WTC11 (cell line): ENCODE results near the gene ZNF205. TPM values are rescaled to one million over a fixed set of nuclear protein-coding genes. Genes with fewer than 3 reads are reported as not detected.
A peak's percentile ranks its signal among the peaks of the same experiment; 100 is the strongest.

Experiments
- ATAC-seq: fragments of 200-7000 bp; cut with Tn5 transposase; 2 replicates; pipeline ENCODE4 v1.10.0; 2021; ENCODE audit warnings: mild to moderate bottlenecking, moderate library complexity
- CTCF ChIA-PET: fragments of 300-600 bp; sonication (Branson Sonifier 250); formaldehyde crosslinking; loops from one replicate; lab custom pipeline; 2021; ENCODE audit warnings: antibody characterized with exemption; lab: Charles Lee
- POLR2A ChIA-PET: fragments of 350-600 bp; sonication (Branson Sonifier 250); formaldehyde crosslinking; loops from one replicate; lab custom pipeline; 2021; ENCODE audit warnings: antibody characterized with exemption; lab: Charles Lee
- DNase-seq: peaks from one replicate; pipeline ENCODE4 v3.0.0; 2021; ENCODE audit warnings: low spot score
- H3K27ac Mint-ChIP-seq: 2 replicates; pipeline ENCODE4 v1.8.0; 2021; ENCODE audit warnings: mixed read lengths
- H3K27me3 Mint-ChIP-seq: 2 replicates; pipeline ENCODE4 v1.8.0; 2021; ENCODE audit warnings: low read depth, mild to moderate bottlenecking, moderate library complexity, mixed read lengths
- H3K36me3 Mint-ChIP-seq: 2 replicates; pipeline ENCODE4 v1.8.0; 2021; ENCODE audit warnings: mixed read lengths
- H3K4me1 Mint-ChIP-seq: 2 replicates; pipeline ENCODE4 v1.8.0; 2022; ENCODE audit warnings: mixed read lengths
- H3K4me3 Mint-ChIP-seq: 2 replicates; pipeline ENCODE4 v1.8.0; 2021; ENCODE audit warnings: mild to moderate bottlenecking, moderate library complexity, mixed read lengths
- H3K9me3 Mint-ChIP-seq: 2 replicates; pipeline ENCODE4 v1.8.0; 2021; ENCODE audit warnings: mixed read lengths
- ATF1 ChIP-seq: sonication (generic); formaldehyde crosslinking; IDR thresholded peaks from 2 replicates; pipeline ENCODE4 v1.8.1; 2023; ENCODE audit warnings: mild to moderate bottlenecking, moderate library complexity, missing genetic modification reagents
- CREM ChIP-seq: sonication (generic); formaldehyde crosslinking; IDR thresholded peaks from 2 replicates; pipeline ENCODE4 v1.8.1; 2022; ENCODE audit warnings: mild to moderate bottlenecking, missing genetic modification reagents, moderate library complexity
- ETV6 ChIP-seq: sonication (generic); formaldehyde crosslinking; IDR thresholded peaks from 2 replicates; pipeline ENCODE4 v1.8.1; 2022; ENCODE audit warnings: mild to moderate bottlenecking, missing genetic modification reagents
- FOXJ3 ChIP-seq: sonication (generic); formaldehyde crosslinking; IDR thresholded peaks from 2 replicates; pipeline ENCODE4 v1.9.0; 2021; ENCODE audit warnings: missing genetic modification reagents, mild to moderate bottlenecking, borderline replicate concordance
- GABPB1 ChIP-seq: sonication (generic); formaldehyde crosslinking; IDR thresholded peaks from 2 replicates; pipeline ENCODE4 v1.8.1; 2023; ENCODE audit warnings: mild to moderate bottlenecking, missing genetic modification reagents
- JUN ChIP-seq: sonication (generic); formaldehyde crosslinking; IDR thresholded peaks from 2 replicates; pipeline ENCODE4 v1.8.0; 2023; ENCODE audit warnings: mild to moderate bottlenecking, missing genetic modification reagents
- MXD4 ChIP-seq: fragments of 250-450 bp; sonication (Bioruptor Pico); IDR thresholded peaks from 2 replicates; pipeline ENCODE4 v1.8.0; 2021; ENCODE audit warnings: mild to moderate bottlenecking, moderate library complexity, borderline replicate concordance
- MYBL2 ChIP-seq: sonication (generic); formaldehyde crosslinking; IDR thresholded peaks from 2 replicates; pipeline ENCODE4 v1.8.1; 2023; ENCODE audit warnings: mild to moderate bottlenecking, moderate library complexity, missing genetic modification reagents
- NFE2L1 ChIP-seq: sonication (generic); formaldehyde crosslinking; IDR thresholded peaks from 2 replicates; pipeline ENCODE4 v1.8.1; 2023; ENCODE audit warnings: missing genetic modification reagents
- TCF7 ChIP-seq: sonication (generic); formaldehyde crosslinking; IDR thresholded peaks from 2 replicates; pipeline ENCODE4 v1.8.0; 2022; ENCODE audit warnings: mild to moderate bottlenecking, low read depth, missing genetic modification reagents, moderate library complexity
- TEAD1 ChIP-seq: sonication (generic); formaldehyde crosslinking; IDR thresholded peaks from 2 replicates; pipeline ENCODE4 v1.8.0; 2022; ENCODE audit warnings: mild to moderate bottlenecking, missing genetic modification reagents
- TP53 ChIP-seq: sonication (generic); formaldehyde crosslinking; IDR thresholded peaks from 2 replicates; pipeline ENCODE4 v1.8.1; 2023; ENCODE audit warnings: mild to moderate bottlenecking, missing genetic modification reagents
- ZNF138 ChIP-seq: sonication (generic); formaldehyde crosslinking; conservative IDR thresholded peaks from 2 replicates; pipeline ENCODE4 v1.8.1; 2022; ENCODE audit warnings: mild to moderate bottlenecking, moderate library complexity, missing genetic modification reagents
- ZNF396 ChIP-seq: fragments of 250-450 bp; sonication (Bioruptor Pico); IDR thresholded peaks from 2 replicates; pipeline ENCODE4 v1.8.0; 2021; ENCODE audit warnings: mild to moderate bottlenecking, moderate library complexity, borderline replicate concordance
- ZNF416 ChIP-seq: fragments of 250-450 bp; sonication (Bioruptor Pico); IDR thresholded peaks from 2 replicates; pipeline ENCODE4 v1.9.0; 2021; ENCODE audit warnings: mild to moderate bottlenecking, inconsistent platforms
- total RNA-seq: library from RNA; stranded (reverse); gene quantifications from 3 replicates; pipeline ENCODE4 v1.2.3, GENCODE V29; 2021
- TF ChIP-seq, protein P1 (sequence below): sonication (generic); formaldehyde crosslinking; IDR thresholded peaks from 2 replicates; pipeline ENCODE4 v1.8.1; 2023; ENCODE audit warnings: mild to moderate bottlenecking, missing genetic modification reagents
- TF ChIP-seq, protein P2 (sequence below): fragments of 250-450 bp; sonication (Bioruptor Pico); IDR thresholded peaks from 2 replicates; pipeline ENCODE4 v1.8.0; 2021; ENCODE audit warnings: mild to moderate bottlenecking
- TF ChIP-seq, protein P3 (sequence below): sonication (generic); formaldehyde crosslinking; IDR thresholded peaks from 2 replicates; pipeline ENCODE4 v1.8.0; 2022; ENCODE audit warnings: mild to moderate bottlenecking, missing genetic modification reagents
- TF ChIP-seq, protein P4 (sequence below): fragments of 200-600 bp; IDR thresholded peaks from 2 replicates; pipeline ENCODE4 v1.8.0; 2022; ENCODE audit warnings: antibody characterized with exemption
- TF ChIP-seq, protein P5 (sequence below): sonication (generic); formaldehyde crosslinking; IDR thresholded peaks from 2 replicates; pipeline ENCODE4 v1.8.1; 2023; ENCODE audit warnings: mild to moderate bottlenecking, missing genetic modification reagents, moderate library complexity
- TF ChIP-seq, protein P6 (sequence below): sonication (generic); formaldehyde crosslinking; IDR thresholded peaks from 2 replicates; pipeline ENCODE4 v1.8.1; 2022; ENCODE audit warnings: mild to moderate bottlenecking, missing genetic modification reagents, moderate library complexity, borderline replicate concordance
- TF ChIP-seq, protein P7 (sequence below): sonication (generic); formaldehyde crosslinking; IDR thresholded peaks from 2 replicates; pipeline ENCODE4 v1.8.0; 2022; ENCODE audit warnings: mild to moderate bottlenecking, missing genetic modification reagents
- TF ChIP-seq, protein P8 (sequence below): sonication (generic); formaldehyde crosslinking; IDR thresholded peaks from 2 replicates; pipeline ENCODE4 v1.8.1; 2022; ENCODE audit warnings: mild to moderate bottlenecking, moderate library complexity, missing genetic modification reagents
- TF ChIP-seq, protein P9 (sequence below): sonication (generic); formaldehyde crosslinking; IDR thresholded peaks from 2 replicates; pipeline ENCODE4 v1.8.0; 2022; ENCODE audit warnings: missing genetic modification reagents

ZNF205 gene
- total RNA-seq, 1 experiment from 2014 or later: 22.7 TPM

DNA sequence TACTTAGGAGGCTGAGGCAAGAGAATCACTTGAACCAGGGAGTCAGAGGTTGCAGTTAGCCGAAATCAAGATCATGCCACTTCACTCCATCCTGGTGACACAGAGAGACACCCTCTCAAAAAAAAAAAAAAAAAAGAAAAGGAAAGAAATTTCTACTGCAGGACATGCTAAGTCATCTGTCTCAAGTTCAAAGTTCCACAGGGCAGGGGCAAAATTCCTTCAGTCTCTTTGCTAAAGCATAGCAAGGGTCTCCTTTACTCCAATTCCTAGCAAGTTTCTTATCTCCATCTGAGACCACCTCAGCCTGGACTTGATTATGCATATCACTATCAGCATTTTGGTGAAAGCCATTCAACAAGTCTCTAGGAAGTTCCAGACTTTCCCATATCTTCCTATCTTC lies 27.9 kb upstream of the ZNF205 start (continued):
- TF ChIP-seq, protein P1, sequence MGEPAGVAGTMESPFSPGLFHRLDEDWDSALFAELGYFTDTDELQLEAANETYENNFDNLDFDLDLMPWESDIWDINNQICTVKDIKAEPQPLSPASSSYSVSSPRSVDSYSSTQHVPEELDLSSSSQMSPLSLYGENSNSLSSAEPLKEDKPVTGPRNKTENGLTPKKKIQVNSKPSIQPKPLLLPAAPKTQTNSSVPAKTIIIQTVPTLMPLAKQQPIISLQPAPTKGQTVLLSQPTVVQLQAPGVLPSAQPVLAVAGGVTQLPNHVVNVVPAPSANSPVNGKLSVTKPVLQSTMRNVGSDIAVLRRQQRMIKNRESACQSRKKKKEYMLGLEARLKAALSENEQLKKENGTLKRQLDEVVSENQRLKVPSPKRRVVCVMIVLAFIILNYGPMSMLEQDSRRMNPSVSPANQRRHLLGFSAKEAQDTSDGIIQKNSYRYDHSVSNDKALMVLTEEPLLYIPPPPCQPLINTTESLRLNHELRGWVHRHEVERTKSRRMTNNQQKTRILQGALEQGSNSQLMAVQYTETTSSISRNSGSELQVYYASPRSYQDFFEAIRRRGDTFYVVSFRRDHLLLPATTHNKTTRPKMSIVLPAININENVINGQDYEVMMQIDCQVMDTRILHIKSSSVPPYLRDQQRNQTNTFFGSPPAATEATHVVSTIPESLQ: no peak
- TF ChIP-seq ATF1 (CRISPR knock-in tag) (no peak), ZNF138 (CRISPR knock-in tag) (no peak), TCF7 (CRISPR knock-in tag) (no peak), NFE2L1 (no peak), CREM (CRISPR knock-in tag) (no peak), TEAD1 (no peak), MYBL2 (CRISPR knock-in tag) (no peak), GABPB1 (CRISPR knock-in tag) (no peak), TP53 (CRISPR knock-in tag) (no peak)
- TF ChIP-seq, protein P2, sequence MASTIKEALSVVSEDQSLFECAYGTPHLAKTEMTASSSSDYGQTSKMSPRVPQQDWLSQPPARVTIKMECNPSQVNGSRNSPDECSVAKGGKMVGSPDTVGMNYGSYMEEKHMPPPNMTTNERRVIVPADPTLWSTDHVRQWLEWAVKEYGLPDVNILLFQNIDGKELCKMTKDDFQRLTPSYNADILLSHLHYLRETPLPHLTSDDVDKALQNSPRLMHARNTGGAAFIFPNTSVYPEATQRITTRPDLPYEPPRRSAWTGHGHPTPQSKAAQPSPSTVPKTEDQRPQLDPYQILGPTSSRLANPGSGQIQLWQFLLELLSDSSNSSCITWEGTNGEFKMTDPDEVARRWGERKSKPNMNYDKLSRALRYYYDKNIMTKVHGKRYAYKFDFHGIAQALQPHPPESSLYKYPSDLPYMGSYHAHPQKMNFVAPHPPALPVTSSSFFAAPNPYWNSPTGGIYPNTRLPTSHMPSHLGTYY (CRISPR knock-in tag): no peak
- TF ChIP-seq, protein P3, sequence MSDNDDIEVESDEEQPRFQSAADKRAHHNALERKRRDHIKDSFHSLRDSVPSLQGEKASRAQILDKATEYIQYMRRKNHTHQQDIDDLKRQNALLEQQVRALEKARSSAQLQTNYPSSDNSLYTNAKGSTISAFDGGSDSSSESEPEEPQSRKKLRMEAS (CRISPR knock-in tag): no peak
- TF ChIP-seq, protein P4, sequence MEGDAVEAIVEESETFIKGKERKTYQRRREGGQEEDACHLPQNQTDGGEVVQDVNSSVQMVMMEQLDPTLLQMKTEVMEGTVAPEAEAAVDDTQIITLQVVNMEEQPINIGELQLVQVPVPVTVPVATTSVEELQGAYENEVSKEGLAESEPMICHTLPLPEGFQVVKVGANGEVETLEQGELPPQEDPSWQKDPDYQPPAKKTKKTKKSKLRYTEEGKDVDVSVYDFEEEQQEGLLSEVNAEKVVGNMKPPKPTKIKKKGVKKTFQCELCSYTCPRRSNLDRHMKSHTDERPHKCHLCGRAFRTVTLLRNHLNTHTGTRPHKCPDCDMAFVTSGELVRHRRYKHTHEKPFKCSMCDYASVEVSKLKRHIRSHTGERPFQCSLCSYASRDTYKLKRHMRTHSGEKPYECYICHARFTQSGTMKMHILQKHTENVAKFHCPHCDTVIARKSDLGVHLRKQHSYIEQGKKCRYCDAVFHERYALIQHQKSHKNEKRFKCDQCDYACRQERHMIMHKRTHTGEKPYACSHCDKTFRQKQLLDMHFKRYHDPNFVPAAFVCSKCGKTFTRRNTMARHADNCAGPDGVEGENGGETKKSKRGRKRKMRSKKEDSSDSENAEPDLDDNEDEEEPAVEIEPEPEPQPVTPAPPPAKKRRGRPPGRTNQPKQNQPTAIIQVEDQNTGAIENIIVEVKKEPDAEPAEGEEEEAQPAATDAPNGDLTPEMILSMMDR: no peak

DNA sequence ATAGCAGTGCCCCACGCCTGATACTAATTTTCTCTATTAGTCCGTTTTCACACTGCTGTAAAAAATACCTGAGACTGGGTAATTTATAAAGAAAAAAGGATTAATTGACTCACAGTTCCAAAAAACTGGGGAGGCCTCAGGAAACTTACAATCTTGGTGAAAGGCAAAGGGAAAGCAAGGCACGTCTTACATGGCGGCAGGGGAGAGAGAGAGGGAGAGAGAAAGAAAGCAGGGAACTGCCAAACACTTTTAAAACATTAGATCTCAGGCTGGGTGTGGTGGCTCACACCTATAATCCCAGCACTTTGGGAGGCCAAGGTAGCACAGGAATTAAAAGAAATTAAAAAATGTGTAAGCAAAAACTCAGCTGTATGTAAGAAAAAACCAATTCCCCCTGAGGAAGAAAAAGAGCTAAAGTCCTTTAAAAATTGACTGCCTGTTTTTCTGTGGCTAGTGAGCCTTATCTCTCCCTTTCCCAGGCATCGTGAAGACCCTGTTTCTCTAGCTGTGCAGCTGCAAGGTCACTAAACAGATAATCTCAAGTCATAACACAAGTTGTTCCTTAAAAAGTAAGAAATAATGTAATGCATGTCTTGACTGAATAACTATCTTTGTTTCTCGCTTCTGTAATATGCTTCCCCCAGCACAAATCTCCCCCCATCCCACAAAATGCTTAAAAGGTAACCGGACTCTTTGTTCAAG lies 27.3 kb upstream of the ZNF205 start:
- no peak overlapping the region for H3K4me3 Mint-ChIP-seq
- H3K4me1 Mint-ChIP-seq: peaks cover 24% of the 10 kb centered on the region
- TF ChIP-seq ETV6 (no peak), JUN (CRISPR knock-in tag) (no peak), ZNF416 (CRISPR knock-in tag) (no peak), FOXJ3 (CRISPR knock-in tag) (no peak), ZNF396 (no peak), MXD4 (no peak)
- TF ChIP-seq, protein P5, sequence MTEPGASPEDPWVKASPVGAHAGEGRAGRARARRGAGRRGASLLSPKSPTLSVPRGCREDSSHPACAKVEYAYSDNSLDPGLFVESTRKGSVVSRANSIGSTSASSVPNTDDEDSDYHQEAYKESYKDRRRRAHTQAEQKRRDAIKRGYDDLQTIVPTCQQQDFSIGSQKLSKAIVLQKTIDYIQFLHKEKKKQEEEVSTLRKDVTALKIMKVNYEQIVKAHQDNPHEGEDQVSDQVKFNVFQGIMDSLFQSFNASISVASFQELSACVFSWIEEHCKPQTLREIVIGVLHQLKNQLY (CRISPR knock-in tag): no peak
- TF ChIP-seq, protein P6, sequence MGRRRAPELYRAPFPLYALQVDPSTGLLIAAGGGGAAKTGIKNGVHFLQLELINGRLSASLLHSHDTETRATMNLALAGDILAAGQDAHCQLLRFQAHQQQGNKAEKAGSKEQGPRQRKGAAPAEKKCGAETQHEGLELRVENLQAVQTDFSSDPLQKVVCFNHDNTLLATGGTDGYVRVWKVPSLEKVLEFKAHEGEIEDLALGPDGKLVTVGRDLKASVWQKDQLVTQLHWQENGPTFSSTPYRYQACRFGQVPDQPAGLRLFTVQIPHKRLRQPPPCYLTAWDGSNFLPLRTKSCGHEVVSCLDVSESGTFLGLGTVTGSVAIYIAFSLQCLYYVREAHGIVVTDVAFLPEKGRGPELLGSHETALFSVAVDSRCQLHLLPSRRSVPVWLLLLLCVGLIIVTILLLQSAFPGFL (CRISPR knock-in tag): no peak
- TF ChIP-seq, protein P7, sequence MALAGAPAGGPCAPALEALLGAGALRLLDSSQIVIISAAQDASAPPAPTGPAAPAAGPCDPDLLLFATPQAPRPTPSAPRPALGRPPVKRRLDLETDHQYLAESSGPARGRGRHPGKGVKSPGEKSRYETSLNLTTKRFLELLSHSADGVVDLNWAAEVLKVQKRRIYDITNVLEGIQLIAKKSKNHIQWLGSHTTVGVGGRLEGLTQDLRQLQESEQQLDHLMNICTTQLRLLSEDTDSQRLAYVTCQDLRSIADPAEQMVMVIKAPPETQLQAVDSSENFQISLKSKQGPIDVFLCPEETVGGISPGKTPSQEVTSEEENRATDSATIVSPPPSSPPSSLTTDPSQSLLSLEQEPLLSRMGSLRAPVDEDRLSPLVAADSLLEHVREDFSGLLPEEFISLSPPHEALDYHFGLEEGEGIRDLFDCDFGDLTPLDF (CRISPR knock-in tag): no peak
- TF ChIP-seq, protein P8, sequence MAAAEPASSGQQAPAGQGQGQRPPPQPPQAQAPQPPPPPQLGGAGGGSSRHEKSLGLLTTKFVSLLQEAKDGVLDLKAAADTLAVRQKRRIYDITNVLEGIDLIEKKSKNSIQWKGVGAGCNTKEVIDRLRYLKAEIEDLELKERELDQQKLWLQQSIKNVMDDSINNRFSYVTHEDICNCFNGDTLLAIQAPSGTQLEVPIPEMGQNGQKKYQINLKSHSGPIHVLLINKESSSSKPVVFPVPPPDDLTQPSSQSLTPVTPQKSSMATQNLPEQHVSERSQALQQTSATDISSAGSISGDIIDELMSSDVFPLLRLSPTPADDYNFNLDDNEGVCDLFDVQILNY (CRISPR knock-in tag): no peak
- TF ChIP-seq, protein P9, sequence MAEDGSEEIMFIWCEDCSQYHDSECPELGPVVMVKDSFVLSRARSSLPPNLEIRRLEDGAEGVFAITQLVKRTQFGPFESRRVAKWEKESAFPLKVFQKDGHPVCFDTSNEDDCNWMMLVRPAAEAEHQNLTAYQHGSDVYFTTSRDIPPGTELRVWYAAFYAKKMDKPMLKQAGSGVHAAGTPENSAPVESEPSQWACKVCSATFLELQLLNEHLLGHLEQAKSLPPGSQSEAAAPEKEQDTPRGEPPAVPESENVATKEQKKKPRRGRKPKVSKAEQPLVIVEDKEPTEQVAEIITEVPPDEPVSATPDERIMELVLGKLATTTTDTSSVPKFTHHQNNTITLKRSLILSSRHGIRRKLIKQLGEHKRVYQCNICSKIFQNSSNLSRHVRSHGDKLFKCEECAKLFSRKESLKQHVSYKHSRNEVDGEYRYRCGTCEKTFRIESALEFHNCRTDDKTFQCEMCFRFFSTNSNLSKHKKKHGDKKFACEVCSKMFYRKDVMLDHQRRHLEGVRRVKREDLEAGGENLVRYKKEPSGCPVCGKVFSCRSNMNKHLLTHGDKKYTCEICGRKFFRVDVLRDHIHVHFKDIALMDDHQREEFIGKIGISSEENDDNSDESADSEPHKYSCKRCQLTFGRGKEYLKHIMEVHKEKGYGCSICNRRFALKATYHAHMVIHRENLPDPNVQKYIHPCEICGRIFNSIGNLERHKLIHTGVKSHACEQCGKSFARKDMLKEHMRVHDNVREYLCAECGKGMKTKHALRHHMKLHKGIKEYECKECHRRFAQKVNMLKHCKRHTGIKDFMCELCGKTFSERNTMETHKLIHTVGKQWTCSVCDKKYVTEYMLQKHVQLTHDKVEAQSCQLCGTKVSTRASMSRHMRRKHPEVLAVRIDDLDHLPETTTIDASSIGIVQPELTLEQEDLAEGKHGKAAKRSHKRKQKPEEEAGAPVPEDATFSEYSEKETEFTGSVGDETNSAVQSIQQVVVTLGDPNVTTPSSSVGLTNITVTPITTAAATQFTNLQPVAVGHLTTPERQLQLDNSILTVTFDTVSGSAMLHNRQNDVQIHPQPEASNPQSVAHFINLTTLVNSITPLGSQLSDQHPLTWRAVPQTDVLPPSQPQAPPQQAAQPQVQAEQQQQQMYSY: no peak

More for the DNA sequence above, 27.3 kb upstream of the ZNF205 start:
- Mint-ChIP-seq H3K9me3 (peaks cover 5% of the 10 kb centered on the region; the same call in 1 of the 2 replicates), H3K27ac (peak overlapping the region; percentile 18; the same call in 1 of the 2 replicates), H3K27me3 (no peaks in the 10 kb centered on the region), H3K36me3 (peaks cover 14% of the 10 kb centered on the region)
- no peak for DNase-seq
- ATAC-seq: no peak
- ChIA-PET CTCF (interaction anchor here (1.3 to 5.2 kb wide), 2 partner anchors 26 to 54 kb away, joined by 3 to 52 read pairs; no protein-coding TSS in a partner anchor), POLR2A (no interaction called here)
